GM19025 (cell line): ENCODE results near the gene PLA2G6.
"Not testable (repeated sequence)": the region's sequence is repeated elsewhere in the genome, so short reads cannot be mapped to it uniquely, and the experiment has no call there.

Source experiments
- ATAC-seq: cut with Tn5 transposase; IDR thresholded peaks from one replicate; pipeline ENCODE4 v1.9.1; 2021; ENCODE audit warnings: mild to moderate bottlenecking, low read depth, moderate library complexity; ENCODE audit not compliant: unreplicated experiment

The PLA2G6 gene

DNA sequence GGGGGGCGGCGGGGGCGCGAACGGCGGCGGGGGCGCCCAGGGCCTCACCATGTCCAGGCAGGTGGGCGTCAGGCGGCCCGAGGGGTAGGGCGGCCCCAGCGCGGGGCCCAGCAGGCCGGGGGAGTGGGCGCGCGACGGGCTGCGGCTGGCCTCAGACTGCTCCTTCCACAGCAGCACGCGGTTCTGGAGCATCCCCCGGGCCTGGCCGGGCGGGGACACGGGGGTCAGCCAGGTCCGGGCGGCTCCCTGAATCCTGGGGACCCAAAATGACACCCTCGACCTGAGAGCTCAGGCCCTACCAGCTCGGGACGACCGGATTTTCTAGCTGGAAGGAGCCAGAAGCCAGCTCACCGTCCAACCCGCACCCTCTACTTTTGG, 92.2 kb downstream of the PLA2G6 start:
- ATAC-seq: no peak

- no peak for ATAC-seq
Measured at GRCh38 chr22:38088629-38089473, 92.8 kb downstream of the PLA2G6 start.

GRCh38 chr22:38087855-38088254, 93.8 kb downstream of the PLA2G6 start:
- no peak for ATAC-seq

DNA sequence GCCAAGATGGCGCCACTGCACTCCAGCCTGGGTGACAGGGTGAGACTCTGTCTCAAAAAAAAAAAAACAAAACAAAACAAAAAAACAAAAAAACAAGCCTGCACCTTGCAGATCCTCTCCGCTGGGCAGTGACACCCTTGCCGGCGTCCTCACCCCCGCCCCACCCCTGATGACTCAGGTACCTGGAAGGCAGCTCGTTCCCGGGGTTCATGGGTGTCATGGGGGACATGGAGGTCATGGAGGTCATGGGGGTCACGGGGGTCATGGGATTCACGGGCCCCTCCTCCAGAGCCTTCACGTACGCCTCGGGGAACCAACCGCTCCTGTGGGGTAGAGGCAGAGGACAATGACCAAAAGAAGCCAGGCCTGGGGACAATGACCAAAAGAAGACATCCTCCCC, 94.7 kb downstream of the PLA2G6 start:
- ATAC-seq: no peak

- ATAC-seq: no peak
Measured at GRCh38 chr22:38086001-38086845, 95.4 kb downstream of the PLA2G6 start.

GRCh38 chr22:38085501-38085900, 96.1 kb downstream of the PLA2G6 start:
- ATAC-seq: no peak

- ATAC-seq: no peak
Measured at GRCh38 chr22:38085056-38085455, 96.6 kb downstream of the PLA2G6 start.

DNA sequence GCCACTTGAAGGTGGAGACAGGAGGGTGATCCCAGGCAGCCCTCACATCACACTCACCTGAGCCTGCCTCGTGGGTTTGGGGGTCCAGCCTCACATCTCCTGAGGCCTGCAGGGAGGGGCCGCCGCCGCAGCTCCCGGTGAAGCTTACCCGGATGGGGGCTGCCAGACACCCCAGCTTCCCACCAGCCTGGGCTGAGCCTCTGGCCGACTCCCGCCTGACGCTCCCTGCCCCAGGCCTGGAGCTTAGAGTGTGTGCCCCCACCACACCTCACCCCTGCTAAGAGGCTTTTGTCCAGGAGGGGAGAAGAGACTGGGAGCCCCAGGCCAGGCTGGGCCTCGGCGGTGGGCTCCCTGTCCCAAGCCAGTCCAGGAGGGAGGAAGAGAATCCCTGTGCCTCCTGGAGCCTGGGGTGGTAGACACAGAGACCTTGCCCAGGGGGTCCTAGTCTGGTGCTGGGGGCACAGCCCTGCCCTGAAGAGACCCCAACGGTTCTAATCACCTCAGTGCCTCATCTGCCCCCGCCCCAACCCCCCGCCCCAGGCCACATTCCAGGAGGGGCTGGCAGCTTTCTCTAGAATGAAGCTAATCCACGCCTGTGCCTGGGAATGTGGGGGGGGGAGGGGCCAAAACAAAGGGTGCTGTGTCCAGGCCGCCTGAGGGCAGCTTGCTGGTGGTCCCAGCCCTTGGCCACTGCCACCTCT, 97.5 kb downstream of the PLA2G6 start, which contains the start of gene SLC16A8:
SLC16A8 (minus strand) TSS at position 254 of the 701 bp plus-strand sequence. CDS start 1,311 bp downstream, outside the sequence.
- no peak for ATAC-seq

- no peak for ATAC-seq
Measured at GRCh38 chr22:38082986-38083710, 98.5 kb downstream of the PLA2G6 start.

DNA sequence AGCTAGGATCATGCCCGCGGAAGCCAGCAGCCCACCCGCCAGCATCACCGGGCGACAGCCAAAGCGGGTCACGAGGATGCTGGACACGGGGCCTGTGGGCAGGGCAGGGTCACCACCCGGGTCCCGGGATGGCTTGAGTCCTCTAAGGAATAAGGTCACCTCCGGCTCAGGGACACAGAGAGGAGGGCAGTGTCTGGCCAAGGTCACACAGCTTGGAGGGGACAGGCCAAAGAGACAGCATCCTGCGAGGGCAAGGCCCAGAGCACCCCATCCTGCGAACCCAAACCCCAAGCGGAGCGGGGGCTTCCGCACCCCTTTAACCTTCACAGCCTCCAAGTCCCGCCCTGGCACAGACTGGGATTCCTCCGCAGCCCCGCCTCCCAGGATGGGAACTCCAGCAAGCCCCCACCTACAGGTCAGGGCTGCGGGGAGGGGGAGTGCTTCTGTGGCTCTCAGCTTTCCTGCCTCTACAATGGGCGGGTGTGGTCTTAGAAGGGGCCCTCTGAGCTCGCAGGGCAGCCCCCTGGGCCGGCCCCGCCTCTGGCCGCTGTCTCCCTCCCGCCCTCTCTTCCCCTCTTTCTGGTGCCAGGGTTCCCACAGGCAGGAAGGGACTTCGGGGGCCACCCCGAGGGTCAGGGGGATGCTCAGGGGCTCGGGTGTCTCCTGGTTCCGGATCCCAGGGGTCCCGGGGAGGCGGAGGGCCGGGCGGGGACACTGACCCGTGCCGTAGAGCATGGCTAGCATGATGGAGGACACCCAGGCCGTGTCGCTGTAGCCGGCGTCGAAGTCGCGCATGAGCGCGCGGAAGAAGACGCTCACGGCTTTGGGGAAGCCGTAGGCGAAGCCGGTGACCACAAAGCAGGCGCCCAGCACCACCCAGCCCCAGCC, 99.4 kb downstream of the PLA2G6 start:
- ATAC-seq: no peak

- ATAC-seq: no peak
Measured at GRCh38 chr22:38081636-38081940, 100.0 kb downstream of the PLA2G6 start.

- no peak for ATAC-seq
Measured at GRCh38 chr22:38080850-38081635, 100.6 kb downstream of the PLA2G6 start.

GRCh38 chr22:38080474-38080849, 101.2 kb downstream of the PLA2G6 start:
- no peak for ATAC-seq

DNA sequence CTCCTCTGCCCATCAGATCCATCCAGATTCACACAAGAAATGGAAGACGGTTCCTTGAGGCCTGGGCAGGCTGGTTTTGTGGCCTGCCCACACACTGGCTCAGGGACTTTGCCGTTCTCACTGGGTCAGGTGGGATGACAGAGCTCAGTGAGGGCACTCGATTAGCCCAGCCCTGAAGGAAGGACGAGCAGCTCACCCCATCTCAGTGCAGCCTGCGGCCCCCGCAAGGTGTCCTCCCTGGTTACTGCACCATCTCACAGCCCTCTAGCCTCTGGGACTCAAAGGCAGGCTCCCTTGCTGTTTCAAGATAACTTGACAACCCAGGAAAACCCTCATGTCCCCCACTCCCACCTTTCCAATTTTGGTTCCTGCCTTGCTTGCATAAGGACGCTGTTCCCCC, 101.8 kb downstream of the PLA2G6 start:
- no peak for ATAC-seq

GRCh38 chr22:38079208-38079607, 102.4 kb downstream of the PLA2G6 start:
- not testable (repeated sequence) for ATAC-seq

- ATAC-seq: no peak
Measured at GRCh38 chr22:38078046-38078840, 103.4 kb downstream of the PLA2G6 start.

DNA sequence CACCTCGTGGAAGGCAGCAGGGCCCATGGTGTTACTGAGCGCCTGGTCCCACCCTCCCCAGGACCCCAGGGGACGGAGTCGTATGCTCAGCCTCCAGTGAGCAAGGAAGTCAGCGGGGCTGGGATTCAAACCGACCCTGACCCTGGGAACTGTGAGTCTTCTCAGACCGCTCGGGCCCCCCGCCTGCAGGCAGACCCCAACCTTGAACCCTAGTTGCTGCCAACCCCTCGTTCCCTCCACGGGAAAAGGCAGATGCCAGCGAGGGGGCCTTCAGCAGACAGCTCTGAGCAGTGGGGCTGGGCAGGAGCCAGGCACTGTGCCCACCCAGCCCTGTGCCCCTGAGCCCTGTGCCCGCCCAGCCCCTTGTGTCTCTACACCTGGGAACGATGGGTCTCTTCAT, 104.0 kb downstream of the PLA2G6 start:
- no peak for ATAC-seq

DNA sequence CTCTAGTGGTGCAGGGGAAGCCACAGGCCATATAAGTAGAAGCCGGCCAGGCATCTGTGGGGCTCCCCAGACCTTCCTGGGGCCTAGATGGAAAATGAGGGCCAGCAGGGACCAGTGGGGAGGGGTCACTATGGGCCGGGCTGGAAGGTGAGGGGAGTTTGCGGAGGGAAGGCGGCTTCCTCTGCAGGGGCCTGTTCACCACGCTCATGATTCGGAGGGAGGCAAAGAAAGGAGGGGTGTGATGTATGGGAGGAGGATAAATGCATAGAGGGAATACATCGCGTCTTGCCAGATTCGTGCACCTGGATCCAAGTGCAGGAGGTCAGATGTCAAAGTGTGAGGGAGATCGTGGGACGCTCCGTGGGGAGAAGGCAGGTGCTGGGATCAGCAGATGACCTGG, 104.5 kb downstream of the PLA2G6 start:
- ATAC-seq: no peak
